GM12878 (cell line): ENCODE measurements around the gene TMEM163. TPM values are rescaled to one million over a fixed set of nuclear protein-coding genes. Genes with fewer than 3 reads are reported as not detected.

Source experiments
- ATAC-seq: fragments of 200-7000 bp; cut with Tn5 transposase; 3 replicates; pipeline ENCODE4 v1.9.1; 2020; ENCODE audit warnings: mild to moderate bottlenecking, moderate library complexity
- BruUV-seq: library from RNA; stranded (reverse); fragments of 400-500 nt; replicated peaks from 2 replicates; lab custom pipeline; 2021; lab: Mats Ljungman, UMichigan
- CTCF ChIA-PET: fragments of 300-600 bp; sonication (Branson Sonifier 250); formaldehyde crosslinking; extraction: SDS; loops from one replicate; lab custom pipeline; 2021; ENCODE audit warnings: inconsistent platforms; lab: Yijun Ruan, JAX
- POLR2A ChIA-PET: fragments of 350-600 bp; formaldehyde crosslinking; extraction: SDS; loops from one replicate; lab custom pipeline; 2021; ENCODE audit warnings: inconsistent platforms; lab: Charles Lee
- RAD21 ChIA-PET: fragments of 300-600 bp; sonication (Branson Sonifier 250); formaldehyde crosslinking; loops from one replicate; lab custom pipeline; 2023; ENCODE audit warnings: antibody characterized with exemption; ENCODE audit not compliant: unreplicated experiment; lab: Charles Lee
- SMC1A ChIA-PET: fragments of 300-600 bp; sonication (Branson Sonifier 250); formaldehyde crosslinking; loops from one replicate; lab custom pipeline; 2023; ENCODE audit not compliant: unreplicated experiment, uncharacterized antibody; lab: Charles Lee
- DNase-seq: peaks from one replicate; pipeline ENCODE4 v3.0.0-alpha.2; 2011; ENCODE audit warnings: low read depth, low spot score
- FAIRE-seq: peaks from 3 replicates; lab custom pipeline; 2011; peaks lifted over from hg19 to GRCh38; lab: Jason Lieb, UNC
- H2AFZ ChIP-seq: 2 replicates; pipeline ENCODE4 v1.6.0; 2011; ENCODE audit warnings: low read depth, low read length, control low read depth; ENCODE audit not compliant: control insufficient read depth
- H3K27ac ChIP-seq: 2 replicates; pipeline ENCODE4 v1.5.1; 2011; ENCODE audit warnings: control low read depth; ENCODE audit not compliant: control insufficient read depth, insufficient read depth
- H3K27me3 ChIP-seq, 2 experiments: replicated peaks in 1 of 2; 2 replicates each; pipeline versions ENCODE4 v1.6.0 to v1.6.1; 2011; ENCODE audit warnings: low read length in 1 of 2; ENCODE audit not compliant: control insufficient read depth in 2 of 2, insufficient read depth in 2 of 2
- H3K36me3 ChIP-seq, 2 experiments: 2 replicates each; pipeline ENCODE4 v1.5.1; 2011; ENCODE audit warnings: low read length in 1 of 2; ENCODE audit not compliant: control insufficient read depth in 2 of 2, insufficient read depth in 2 of 2
- H3K4me1 ChIP-seq: 2 replicates; pipeline ENCODE4 v1.6.1; 2011; ENCODE audit warnings: mild to moderate bottlenecking, low read length, moderate library complexity, mixed read lengths; ENCODE audit not compliant: control insufficient read depth, insufficient read depth
- H3K4me2 ChIP-seq: 2 replicates; pipeline ENCODE4 v1.6.0; 2011; ENCODE audit warnings: control low read depth; ENCODE audit not compliant: control insufficient read depth, insufficient read depth
- H3K4me3 ChIP-seq: fragments of 200-600 bp; sonication (generic); 2 replicates; pipeline ENCODE4 v1.5.1; 2016
- H3K79me2 ChIP-seq: 2 replicates; pipeline ENCODE4 v1.6.0; 2011; ENCODE audit warnings: low read length; ENCODE audit not compliant: control insufficient read depth, insufficient read depth
- H3K9ac ChIP-seq: 2 replicates; pipeline ENCODE4 v1.8.0; 2011; ENCODE audit warnings: low read length, control low read depth, mixed read lengths; ENCODE audit not compliant: control insufficient read depth, insufficient read depth
- H3K9me3 ChIP-seq: replicated peaks from 3 replicates; pipeline ENCODE4 v1.5.1; 2011; ENCODE audit warnings: mild to moderate bottlenecking, low read length; ENCODE audit not compliant: control insufficient read depth, insufficient read depth
- H4K20me1 ChIP-seq: 2 replicates; pipeline ENCODE4 v1.6.0; 2011; ENCODE audit not compliant: control insufficient read depth, insufficient read depth
- DPF2 ChIP-seq: fragments of 450-650 bp; IDR thresholded peaks from 2 replicates; pipeline ENCODE4 v1.6.1; 2017; ENCODE audit warnings: mild to moderate bottlenecking
- MAX ChIP-seq: IDR thresholded peaks from 2 replicates; pipeline ENCODE4 v1.6.1; 2012; ENCODE audit warnings: low read depth, low read length, improper control_type of control experiment
- MEF2B ChIP-seq: fragments of 450-650 bp; IDR thresholded peaks from 2 replicates; pipeline ENCODE4 v1.6.1; 2018; ENCODE audit warnings: mild to moderate bottlenecking, moderate library complexity; ENCODE audit not compliant: partially characterized antibody, poor library complexity, severe bottlenecking
- PAX8 ChIP-seq: fragments of 450-650 bp; IDR thresholded peaks from 2 replicates; pipeline ENCODE4 v1.6.1; 2017; ENCODE audit warnings: mild to moderate bottlenecking, moderate library complexity
- POLR2AphosphoS2 ChIP-seq: IDR thresholded peaks from 2 replicates; pipeline ENCODE4 v1.6.1; 2011; ENCODE audit warnings: low read depth, mild to moderate bottlenecking, low read length, improper control_type of control experiment, moderate library complexity
- WGBS: methylation state at CpG from one replicate; pipeline ENCODE4 v1.1.6; 2016; ENCODE audit warnings: low lambda C conversion rate; ENCODE audit not compliant: insufficient replicate concordance, insufficient coverage; ENCODE audit errors: missing lambda C conversion rate; 5-methylcytosine and 5-hydroxymethylcytosine counted together
- in situ Hi-C: fragments of 300-500 bp; cut with MboI; formaldehyde crosslinking; loops from 9 replicates; pipeline ENCODE4 v1.14.3; 2018; ENCODE audit warnings: mixed read lengths
- intact Hi-C: fragments of 100-400 bp; cut with micrococcal nuclease; formaldehyde crosslinking; loops from one replicate; pipeline ENCODE4 v1.14.2; 2022; ENCODE audit not compliant: unreplicated experiment
- polyA plus RNA-seq, 11 experiments: library from polyadenylated mRNA; depleted of rRNA in 4 of 11; unstranded in 6 of 11; stranded (reverse) in 5 of 11; fragments of >200 nt; fragmentation: Nextera tagmentation in 4 of 11; fragmentation: Illumina TruSeq in 1 of 11; extraction: Ambion mirVana in 4 of 11; extraction: Trizol in 1 of 11; gene quantifications; 1 replicate in 1 of 11; 2 replicates in 10 of 11; pipeline versions ENCODE4 v1.2.1 to v1.2.3, GENCODE V29; 2011 to 2016; ENCODE audit warnings: inconsistent platforms in 2 of 11, missing spikeins in 2 of 11, low read depth in 1 of 11
- total RNA-seq, 4 experiments: library from RNA; depleted of rRNA in 3 of 4; stranded (reverse); fragments of >200 nt in 3 of 4; fragmentation: Illumina TruSeq in 1 of 4; extraction: Trizol in 1 of 4; gene quantifications; 2 replicates each; pipeline versions ENCODE4 v1.2.1 to v1.2.3, GENCODE V29; 2013 to 2021
- TF ChIP-seq, protein P1 (sequence below): fragments of 450-650 bp; conservative IDR thresholded peaks from 2 replicates; pipeline ENCODE4 v1.6.1; 2017; ENCODE audit warnings: mild to moderate bottlenecking, moderate library complexity

Gene TMEM163
- total and polyA plus RNA-seq, 10 of the 15 experiments (the other 5 are each of a cell fraction or from before 2014, with no cell fraction given): 0.05 to 0.11 (median 0.07) TPM; not detected in 4

DNA sequence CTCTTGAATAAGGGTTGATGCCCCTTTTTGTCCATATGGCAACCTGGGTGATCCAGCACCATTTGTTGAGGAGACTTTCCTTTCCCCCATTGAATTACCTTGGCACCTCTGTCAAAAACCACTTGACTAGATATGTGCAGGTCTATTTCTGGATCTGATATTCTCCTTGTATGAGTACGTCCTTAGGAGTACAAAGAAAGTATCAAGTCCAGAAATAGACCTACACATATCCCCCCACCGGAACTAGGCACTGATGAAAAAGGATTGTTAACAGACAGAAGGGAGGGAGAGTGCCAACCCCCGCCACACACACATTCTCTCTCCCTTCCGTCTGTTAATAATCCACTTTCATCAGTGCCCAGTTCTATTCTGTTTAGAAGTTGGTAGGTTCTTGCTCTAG lies 225.0 kb downstream of the TMEM163 start (continued):
- TF ChIP-seq MEF2B (no peak), DPF2 (no peak)

DNA sequence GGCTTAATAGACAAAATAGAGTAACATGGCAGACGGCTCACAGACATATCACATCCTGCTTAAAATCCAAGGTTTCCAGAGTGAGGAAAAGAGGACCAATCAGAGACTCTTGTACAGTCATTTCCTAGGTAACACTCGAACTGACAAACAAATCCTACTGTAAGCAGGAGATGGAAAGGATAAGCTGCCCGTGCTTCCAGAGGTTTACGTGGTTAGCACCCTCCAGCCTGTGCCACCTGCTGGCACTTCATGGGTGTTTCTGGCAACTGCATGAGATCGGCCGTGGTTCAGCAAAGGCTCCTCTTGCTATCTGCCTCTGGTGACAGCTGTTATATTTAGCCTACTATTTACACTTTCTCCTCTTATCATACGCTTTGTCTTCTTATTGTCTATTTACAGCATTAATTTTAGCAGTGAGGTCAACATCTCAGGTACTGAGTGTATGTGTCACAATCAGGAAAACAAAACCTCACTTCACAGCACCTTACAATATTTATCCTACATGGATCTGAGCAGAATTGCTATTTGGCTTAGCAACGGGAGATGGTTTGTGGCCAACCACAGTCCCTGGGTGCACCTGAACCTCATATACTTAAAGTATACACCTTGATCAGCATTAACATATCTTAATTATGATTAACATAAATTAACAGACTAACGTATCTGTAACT lies 226.9 kb downstream of the TMEM163 start:
- ChIA-PET SMC1A (interaction anchor here (1.1 kb wide), 1 partner anchor 10 kb away, joined by 3 read pairs; no protein-coding TSS in a partner anchor), CTCF (no interaction called here), RAD21 (no interaction called here), POLR2A (no interaction called here)
- peaks cover 0 to 3% of the 10 kb centered on the region in 2 experiments; a peak in 2 of 4 replicates for H3K27me3 ChIP-seq
- FAIRE-seq: no peak
- H3K9ac ChIP-seq: no peak overlapping the region
- no peaks in the 10 kb centered on the region for H3K4me1 ChIP-seq
- peak; percentile 45; the same call in 2 of the 3 replicates for ATAC-seq
- H3K4me2 ChIP-seq: no peak overlapping the region
- DNase-seq: no peak
- BruUV-seq: no TSS peak
- no peak for TF ChIP-seq POLR2AphosphoS2
- TF ChIP-seq PAX8: no peak
- no peak for TF ChIP-seq MAX
- TF ChIP-seq, protein P1, sequence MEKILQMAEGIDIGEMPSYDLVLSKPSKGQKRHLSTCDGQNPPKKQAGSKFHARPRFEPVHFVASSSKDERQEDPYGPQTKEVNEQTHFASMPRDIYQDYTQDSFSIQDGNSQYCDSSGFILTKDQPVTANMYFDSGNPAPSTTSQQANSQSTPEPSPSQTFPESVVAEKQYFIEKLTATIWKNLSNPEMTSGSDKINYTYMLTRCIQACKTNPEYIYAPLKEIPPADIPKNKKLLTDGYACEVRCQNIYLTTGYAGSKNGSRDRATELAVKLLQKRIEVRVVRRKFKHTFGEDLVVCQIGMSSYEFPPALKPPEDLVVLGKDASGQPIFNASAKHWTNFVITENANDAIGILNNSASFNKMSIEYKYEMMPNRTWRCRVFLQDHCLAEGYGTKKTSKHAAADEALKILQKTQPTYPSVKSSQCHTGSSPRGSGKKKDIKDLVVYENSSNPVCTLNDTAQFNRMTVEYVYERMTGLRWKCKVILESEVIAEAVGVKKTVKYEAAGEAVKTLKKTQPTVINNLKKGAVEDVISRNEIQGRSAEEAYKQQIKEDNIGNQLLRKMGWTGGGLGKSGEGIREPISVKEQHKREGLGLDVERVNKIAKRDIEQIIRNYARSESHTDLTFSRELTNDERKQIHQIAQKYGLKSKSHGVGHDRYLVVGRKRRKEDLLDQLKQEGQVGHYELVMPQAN: no peak
- no peak overlapping the region for H3K4me3 ChIP-seq
- H3K27ac ChIP-seq: no peak overlapping the region
- no peaks in the 10 kb centered on the region for H3K79me2 ChIP-seq
- H4K20me1 ChIP-seq: no peaks in the 10 kb centered on the region
- in situ Hi-C loops: no loop called here
- H3K9me3 ChIP-seq: no peaks in the 10 kb centered on the region
- no peak overlapping the region for H2AFZ ChIP-seq
- 14% methylated on average over 9 of the region's 9 CpGs for WGBS
- intact Hi-C loops: no loop called here
- H3K36me3 ChIP-seq: no peaks in the 10 kb centered on the region
